WTC11 (cell line): ENCODE data around the gene SPIRE1. TPM values are rescaled to one million over a fixed set of nuclear protein-coding genes. Genes with fewer than 3 reads are reported as not detected.

Experiments used
- ATAC-seq: fragments of 200-7000 bp; cut with Tn5 transposase; 2 replicates; pipeline ENCODE4 v1.10.0; 2021; ENCODE audit warnings: mild to moderate bottlenecking, moderate library complexity
- CTCF ChIA-PET: fragments of 300-600 bp; sonication (Branson Sonifier 250); formaldehyde crosslinking; loops from one replicate; lab custom pipeline; 2021; ENCODE audit warnings: antibody characterized with exemption; lab: Charles Lee
- POLR2A ChIA-PET: fragments of 350-600 bp; sonication (Branson Sonifier 250); formaldehyde crosslinking; loops from one replicate; lab custom pipeline; 2021; ENCODE audit warnings: antibody characterized with exemption; lab: Charles Lee
- DNase-seq: peaks from one replicate; pipeline ENCODE4 v3.0.0; 2021; ENCODE audit warnings: low spot score
- H3K27ac Mint-ChIP-seq: 2 replicates; pipeline ENCODE4 v1.8.0; 2021; ENCODE audit warnings: mixed read lengths
- H3K27me3 Mint-ChIP-seq: 2 replicates; pipeline ENCODE4 v1.8.0; 2021; ENCODE audit warnings: low read depth, mild to moderate bottlenecking, moderate library complexity, mixed read lengths
- H3K36me3 Mint-ChIP-seq: 2 replicates; pipeline ENCODE4 v1.8.0; 2021; ENCODE audit warnings: mixed read lengths
- H3K4me1 Mint-ChIP-seq: 2 replicates; pipeline ENCODE4 v1.8.0; 2022; ENCODE audit warnings: mixed read lengths
- H3K4me3 Mint-ChIP-seq: 2 replicates; pipeline ENCODE4 v1.8.0; 2021; ENCODE audit warnings: mild to moderate bottlenecking, moderate library complexity, mixed read lengths
- H3K9me3 Mint-ChIP-seq: 2 replicates; pipeline ENCODE4 v1.8.0; 2021; ENCODE audit warnings: mixed read lengths
- ATF1 ChIP-seq: sonication (generic); formaldehyde crosslinking; IDR thresholded peaks from 2 replicates; pipeline ENCODE4 v1.8.1; 2023; ENCODE audit warnings: mild to moderate bottlenecking, moderate library complexity, missing genetic modification reagents
- ATF6 ChIP-seq: sonication (generic); formaldehyde crosslinking; IDR thresholded peaks from 2 replicates; pipeline ENCODE4 v1.8.1; 2023; ENCODE audit warnings: mild to moderate bottlenecking, missing genetic modification reagents
- FOXP4 ChIP-seq: sonication (generic); formaldehyde crosslinking; IDR thresholded peaks from 2 replicates; pipeline ENCODE4 v1.8.0; 2022; ENCODE audit warnings: mild to moderate bottlenecking, missing genetic modification reagents
- GTF2I ChIP-seq: fragments of 250-450 bp; sonication (Bioruptor Pico); conservative IDR thresholded peaks from 2 replicates; pipeline ENCODE4 v1.4.0; 2021; ENCODE audit warnings: mild to moderate bottlenecking
- IRF2 ChIP-seq: sonication (generic); formaldehyde crosslinking; IDR thresholded peaks from 2 replicates; pipeline ENCODE4 v1.8.0; 2022; ENCODE audit warnings: low read depth, missing genetic modification reagents, borderline replicate concordance
- NFATC4 ChIP-seq: fragments of 250-450 bp; sonication (Bioruptor Pico); IDR thresholded peaks from 2 replicates; pipeline ENCODE4 v1.9.0; 2021; ENCODE audit warnings: mild to moderate bottlenecking
- NFYB ChIP-seq: sonication (generic); formaldehyde crosslinking; conservative IDR thresholded peaks from 2 replicates; pipeline ENCODE4 v1.8.0; 2022; ENCODE audit warnings: low read depth, missing genetic modification reagents
- OVOL2 ChIP-seq: fragments of 250-450 bp; sonication (Bioruptor Pico); IDR thresholded peaks from 2 replicates; pipeline ENCODE4 v1.9.0; 2021; ENCODE audit warnings: mild to moderate bottlenecking, borderline replicate concordance
- SMAD3 ChIP-seq: sonication (generic); formaldehyde crosslinking; IDR thresholded peaks from 2 replicates; pipeline ENCODE4 v1.8.0; 2022; ENCODE audit warnings: missing genetic modification reagents, mild to moderate bottlenecking, borderline replicate concordance
- TCF7 ChIP-seq: sonication (generic); formaldehyde crosslinking; IDR thresholded peaks from 2 replicates; pipeline ENCODE4 v1.8.0; 2022; ENCODE audit warnings: mild to moderate bottlenecking, low read depth, missing genetic modification reagents, moderate library complexity
- TEAD1 ChIP-seq: sonication (generic); formaldehyde crosslinking; IDR thresholded peaks from 2 replicates; pipeline ENCODE4 v1.8.0; 2022; ENCODE audit warnings: mild to moderate bottlenecking, missing genetic modification reagents
- ZNF138 ChIP-seq: sonication (generic); formaldehyde crosslinking; conservative IDR thresholded peaks from 2 replicates; pipeline ENCODE4 v1.8.1; 2022; ENCODE audit warnings: mild to moderate bottlenecking, moderate library complexity, missing genetic modification reagents
- ZNF219 ChIP-seq: sonication (generic); formaldehyde crosslinking; IDR thresholded peaks from 2 replicates; pipeline ENCODE4 v1.8.0; 2023; ENCODE audit warnings: missing genetic modification reagents, mild to moderate bottlenecking, borderline replicate concordance
- ZNF416 ChIP-seq: fragments of 250-450 bp; sonication (Bioruptor Pico); IDR thresholded peaks from 2 replicates; pipeline ENCODE4 v1.9.0; 2021; ENCODE audit warnings: mild to moderate bottlenecking, inconsistent platforms
- ZNF671 ChIP-seq: fragments of 250-450 bp; sonication (Bioruptor Pico); IDR thresholded peaks from 2 replicates; pipeline ENCODE4 v1.8.0; 2021; ENCODE audit warnings: mild to moderate bottlenecking
- total RNA-seq: library from RNA; stranded (reverse); gene quantifications from 3 replicates; pipeline ENCODE4 v1.2.3, GENCODE V29; 2021
- TF ChIP-seq, protein P1 (sequence below): sonication (generic); formaldehyde crosslinking; IDR thresholded peaks from 2 replicates; pipeline ENCODE4 v1.8.1; 2022; ENCODE audit warnings: mild to moderate bottlenecking, missing genetic modification reagents, moderate library complexity, borderline replicate concordance
- TF ChIP-seq, protein P2 (sequence below): sonication (generic); formaldehyde crosslinking; IDR thresholded peaks from 2 replicates; pipeline ENCODE4 v1.8.0; 2022; ENCODE audit warnings: mild to moderate bottlenecking, missing genetic modification reagents
- TF ChIP-seq, protein P3 (sequence below): sonication (generic); formaldehyde crosslinking; IDR thresholded peaks from 2 replicates; pipeline ENCODE4 v1.8.0; 2023; ENCODE audit warnings: mild to moderate bottlenecking, missing genetic modification reagents
- TF ChIP-seq, protein P4 (sequence below): sonication (generic); formaldehyde crosslinking; IDR thresholded peaks from 2 replicates; pipeline ENCODE4 v1.8.0; 2023; ENCODE audit warnings: missing genetic modification reagents, mild to moderate bottlenecking, borderline replicate concordance
- TF ChIP-seq, protein P5 (sequence below): fragments of 250-450 bp; sonication (Bioruptor Pico); IDR thresholded peaks from 2 replicates; pipeline ENCODE4 v1.9.0; 2021; ENCODE audit warnings: moderate library complexity, mild to moderate bottlenecking, inconsistent platforms, borderline replicate concordance

Gene SPIRE1
- total RNA-seq, 1 experiment from 2014 or later, result 19.3 TPM

- H3K27me3 Mint-ChIP-seq, result no peaks in the 10 kb centered on the region
- peaks cover 34% of the 10 kb centered on the region for H3K36me3 Mint-ChIP-seq
- DNase-seq, result no peak
- no peaks in the 10 kb centered on the region for H3K4me1 Mint-ChIP-seq
- H3K4me3 Mint-ChIP-seq, result no peak overlapping the region
- TF ChIP-seq, protein P1, sequence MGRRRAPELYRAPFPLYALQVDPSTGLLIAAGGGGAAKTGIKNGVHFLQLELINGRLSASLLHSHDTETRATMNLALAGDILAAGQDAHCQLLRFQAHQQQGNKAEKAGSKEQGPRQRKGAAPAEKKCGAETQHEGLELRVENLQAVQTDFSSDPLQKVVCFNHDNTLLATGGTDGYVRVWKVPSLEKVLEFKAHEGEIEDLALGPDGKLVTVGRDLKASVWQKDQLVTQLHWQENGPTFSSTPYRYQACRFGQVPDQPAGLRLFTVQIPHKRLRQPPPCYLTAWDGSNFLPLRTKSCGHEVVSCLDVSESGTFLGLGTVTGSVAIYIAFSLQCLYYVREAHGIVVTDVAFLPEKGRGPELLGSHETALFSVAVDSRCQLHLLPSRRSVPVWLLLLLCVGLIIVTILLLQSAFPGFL (CRISPR knock-in tag), result no peak
- TF ChIP-seq, all 79 proteins: peak for 0
- ChIA-PET POLR2A (interaction anchor here (0.6 to 0.7 kb wide), 2 partner anchors 116 to 175 kb away, joined by 3 read pairs; no protein-coding TSS in a partner anchor), CTCF (no interaction called here)
- Mint-ChIP-seq H3K9me3 (no peaks in the 10 kb centered on the region), H3K27ac (no peak overlapping the region)
- no peak for ATAC-seq
Measured at GRCh38 chr18:12694032-12694431, 36.1 kb upstream of the SPIRE1 start.

GRCh38 chr18:12692206-12692605, 34.3 kb upstream of the SPIRE1 start:
- no peak for ATAC-seq
- Mint-ChIP-seq H3K27ac (no peak overlapping the region), H3K4me3 (no peak overlapping the region), H3K36me3 (peaks cover 22% of the 10 kb centered on the region), H3K9me3 (no peaks in the 10 kb centered on the region), H3K4me1 (no peaks in the 10 kb centered on the region), H3K27me3 (no peaks in the 10 kb centered on the region)
- POLR2A ChIA-PET, result interaction anchor here (0.7 kb wide), 1 partner anchor 308 kb away, joined by 4 read pairs; no protein-coding TSS in a partner anchor
- TF ChIP-seq IRF2 (CRISPR knock-in tag), result no peak
- no peak for TF ChIP-seq TCF7 (CRISPR knock-in tag)
- TF ChIP-seq, protein P2, sequence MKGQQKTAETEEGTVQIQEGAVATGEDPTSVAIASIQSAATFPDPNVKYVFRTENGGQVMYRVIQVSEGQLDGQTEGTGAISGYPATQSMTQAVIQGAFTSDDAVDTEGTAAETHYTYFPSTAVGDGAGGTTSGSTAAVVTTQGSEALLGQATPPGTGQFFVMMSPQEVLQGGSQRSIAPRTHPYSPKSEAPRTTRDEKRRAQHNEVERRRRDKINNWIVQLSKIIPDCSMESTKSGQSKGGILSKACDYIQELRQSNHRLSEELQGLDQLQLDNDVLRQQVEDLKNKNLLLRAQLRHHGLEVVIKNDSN, result no peak
- no peak for TF ChIP-seq ATF1
- TF ChIP-seq, protein P3, sequence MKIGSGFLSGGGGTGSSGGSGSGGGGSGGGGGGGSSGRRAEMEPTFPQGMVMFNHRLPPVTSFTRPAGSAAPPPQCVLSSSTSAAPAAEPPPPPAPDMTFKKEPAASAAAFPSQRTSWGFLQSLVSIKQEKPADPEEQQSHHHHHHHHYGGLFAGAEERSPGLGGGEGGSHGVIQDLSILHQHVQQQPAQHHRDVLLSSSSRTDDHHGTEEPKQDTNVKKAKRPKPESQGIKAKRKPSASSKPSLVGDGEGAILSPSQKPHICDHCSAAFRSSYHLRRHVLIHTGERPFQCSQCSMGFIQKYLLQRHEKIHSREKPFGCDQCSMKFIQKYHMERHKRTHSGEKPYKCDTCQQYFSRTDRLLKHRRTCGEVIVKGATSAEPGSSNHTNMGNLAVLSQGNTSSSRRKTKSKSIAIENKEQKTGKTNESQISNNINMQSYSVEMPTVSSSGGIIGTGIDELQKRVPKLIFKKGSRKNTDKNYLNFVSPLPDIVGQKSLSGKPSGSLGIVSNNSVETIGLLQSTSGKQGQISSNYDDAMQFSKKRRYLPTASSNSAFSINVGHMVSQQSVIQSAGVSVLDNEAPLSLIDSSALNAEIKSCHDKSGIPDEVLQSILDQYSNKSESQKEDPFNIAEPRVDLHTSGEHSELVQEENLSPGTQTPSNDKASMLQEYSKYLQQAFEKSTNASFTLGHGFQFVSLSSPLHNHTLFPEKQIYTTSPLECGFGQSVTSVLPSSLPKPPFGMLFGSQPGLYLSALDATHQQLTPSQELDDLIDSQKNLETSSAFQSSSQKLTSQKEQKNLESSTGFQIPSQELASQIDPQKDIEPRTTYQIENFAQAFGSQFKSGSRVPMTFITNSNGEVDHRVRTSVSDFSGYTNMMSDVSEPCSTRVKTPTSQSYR (CRISPR knock-in tag), result no peak
- TF ChIP-seq SMAD3 (CRISPR knock-in tag), result no peak
- no peak for TF ChIP-seq ZNF219 (CRISPR knock-in tag)
- no peak for TF ChIP-seq ZNF416
- TF ChIP-seq NFATC4, result no peak
- TF ChIP-seq ZNF138 (CRISPR knock-in tag), result no peak
- TF ChIP-seq FOXP4, result no peak
- TF ChIP-seq ATF6 (CRISPR knock-in tag), result no peak
- TF ChIP-seq TEAD1 (CRISPR knock-in tag), result no peak
- TF ChIP-seq, protein P4, sequence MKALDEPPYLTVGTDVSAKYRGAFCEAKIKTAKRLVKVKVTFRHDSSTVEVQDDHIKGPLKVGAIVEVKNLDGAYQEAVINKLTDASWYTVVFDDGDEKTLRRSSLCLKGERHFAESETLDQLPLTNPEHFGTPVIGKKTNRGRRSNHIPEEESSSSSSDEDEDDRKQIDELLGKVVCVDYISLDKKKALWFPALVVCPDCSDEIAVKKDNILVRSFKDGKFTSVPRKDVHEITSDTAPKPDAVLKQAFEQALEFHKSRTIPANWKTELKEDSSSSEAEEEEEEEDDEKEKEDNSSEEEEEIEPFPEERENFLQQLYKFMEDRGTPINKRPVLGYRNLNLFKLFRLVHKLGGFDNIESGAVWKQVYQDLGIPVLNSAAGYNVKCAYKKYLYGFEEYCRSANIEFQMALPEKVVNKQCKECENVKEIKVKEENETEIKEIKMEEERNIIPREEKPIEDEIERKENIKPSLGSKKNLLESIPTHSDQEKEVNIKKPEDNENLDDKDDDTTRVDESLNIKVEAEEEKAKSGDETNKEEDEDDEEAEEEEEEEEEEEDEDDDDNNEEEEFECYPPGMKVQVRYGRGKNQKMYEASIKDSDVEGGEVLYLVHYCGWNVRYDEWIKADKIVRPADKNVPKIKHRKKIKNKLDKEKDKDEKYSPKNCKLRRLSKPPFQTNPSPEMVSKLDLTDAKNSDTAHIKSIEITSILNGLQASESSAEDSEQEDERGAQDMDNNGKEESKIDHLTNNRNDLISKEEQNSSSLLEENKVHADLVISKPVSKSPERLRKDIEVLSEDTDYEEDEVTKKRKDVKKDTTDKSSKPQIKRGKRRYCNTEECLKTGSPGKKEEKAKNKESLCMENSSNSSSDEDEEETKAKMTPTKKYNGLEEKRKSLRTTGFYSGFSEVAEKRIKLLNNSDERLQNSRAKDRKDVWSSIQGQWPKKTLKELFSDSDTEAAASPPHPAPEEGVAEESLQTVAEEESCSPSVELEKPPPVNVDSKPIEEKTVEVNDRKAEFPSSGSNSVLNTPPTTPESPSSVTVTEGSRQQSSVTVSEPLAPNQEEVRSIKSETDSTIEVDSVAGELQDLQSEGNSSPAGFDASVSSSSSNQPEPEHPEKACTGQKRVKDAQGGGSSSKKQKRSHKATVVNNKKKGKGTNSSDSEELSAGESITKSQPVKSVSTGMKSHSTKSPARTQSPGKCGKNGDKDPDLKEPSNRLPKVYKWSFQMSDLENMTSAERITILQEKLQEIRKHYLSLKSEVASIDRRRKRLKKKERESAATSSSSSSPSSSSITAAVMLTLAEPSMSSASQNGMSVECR (CRISPR knock-in tag), result no peak
- no peak for TF ChIP-seq OVOL2 (CRISPR knock-in tag)
- no peak for TF ChIP-seq ZNF671 (CRISPR knock-in tag)
- no peak for TF ChIP-seq GTF2I (CRISPR knock-in tag)
- TF ChIP-seq, protein P5, sequence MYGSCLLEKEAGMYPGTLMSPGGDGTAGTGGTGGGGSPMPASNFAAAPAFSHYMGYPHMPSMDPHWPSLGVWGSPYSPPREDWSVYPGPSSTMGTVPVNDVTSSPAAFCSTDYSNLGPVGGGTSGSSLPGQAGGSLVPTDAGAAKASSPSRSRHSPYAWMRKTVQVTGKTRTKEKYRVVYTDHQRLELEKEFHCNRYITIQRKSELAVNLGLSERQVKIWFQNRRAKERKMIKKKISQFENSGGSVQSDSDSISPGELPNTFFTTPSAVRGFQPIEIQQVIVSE (CRISPR knock-in tag), result no peak
- no peak for TF ChIP-seq NFYB
- CTCF ChIA-PET, result interaction anchor here (1.3 kb wide), 1 partner anchor 364 kb away, joined by 3 read pairs; no protein-coding TSS in a partner anchor
- no peak for DNase-seq
